ENCODE results near the gene SMIM20.

SMIM20 gene

GRCh38 chr4:25925486-25926201, 11.6 kb downstream of the SMIM20 start:
- peaks cover 24% of the 10 kb centered on the region for H3K36me3 Mint-ChIP-seq (ENCODE audit: low read depth)
- H3K9me3 Mint-ChIP-seq = no peaks in the 10 kb centered on the region
- no peak overlapping the region for H3K27ac Mint-ChIP-seq
- peak; percentile 51 for DNase-seq
- TF ChIP-seq, protein P1, sequence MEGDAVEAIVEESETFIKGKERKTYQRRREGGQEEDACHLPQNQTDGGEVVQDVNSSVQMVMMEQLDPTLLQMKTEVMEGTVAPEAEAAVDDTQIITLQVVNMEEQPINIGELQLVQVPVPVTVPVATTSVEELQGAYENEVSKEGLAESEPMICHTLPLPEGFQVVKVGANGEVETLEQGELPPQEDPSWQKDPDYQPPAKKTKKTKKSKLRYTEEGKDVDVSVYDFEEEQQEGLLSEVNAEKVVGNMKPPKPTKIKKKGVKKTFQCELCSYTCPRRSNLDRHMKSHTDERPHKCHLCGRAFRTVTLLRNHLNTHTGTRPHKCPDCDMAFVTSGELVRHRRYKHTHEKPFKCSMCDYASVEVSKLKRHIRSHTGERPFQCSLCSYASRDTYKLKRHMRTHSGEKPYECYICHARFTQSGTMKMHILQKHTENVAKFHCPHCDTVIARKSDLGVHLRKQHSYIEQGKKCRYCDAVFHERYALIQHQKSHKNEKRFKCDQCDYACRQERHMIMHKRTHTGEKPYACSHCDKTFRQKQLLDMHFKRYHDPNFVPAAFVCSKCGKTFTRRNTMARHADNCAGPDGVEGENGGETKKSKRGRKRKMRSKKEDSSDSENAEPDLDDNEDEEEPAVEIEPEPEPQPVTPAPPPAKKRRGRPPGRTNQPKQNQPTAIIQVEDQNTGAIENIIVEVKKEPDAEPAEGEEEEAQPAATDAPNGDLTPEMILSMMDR (IDR thresholded peaks at IDR 0.05) = peak; percentile 61
- H3K27me3 Mint-ChIP-seq (ENCODE audit: low read depth, poor library complexity) = peaks cover 4% of the 10 kb centered on the region
- no peak overlapping the region for H3K4me3 Mint-ChIP-seq
- peaks cover 31% of the 10 kb centered on the region for H3K4me1 Mint-ChIP-seq

DNA sequence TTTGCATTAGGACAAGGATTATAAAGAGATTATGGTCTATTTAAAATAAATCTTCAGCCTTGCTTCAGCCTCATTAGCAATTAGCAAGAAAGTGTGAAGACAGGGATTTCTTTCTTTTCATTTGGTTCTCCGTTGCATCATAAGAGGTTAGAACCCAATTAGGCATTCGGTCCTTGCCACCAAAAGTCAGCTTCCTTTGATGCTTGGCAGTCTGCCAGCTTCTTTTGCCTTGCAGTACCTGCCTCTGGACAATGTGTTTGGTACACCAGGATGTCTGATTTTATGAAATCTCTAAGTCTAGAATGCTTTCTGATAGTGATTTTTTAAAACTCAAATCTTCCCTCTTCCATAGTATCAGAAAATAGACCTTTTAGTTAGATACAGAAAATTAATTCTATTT, 12.4 kb downstream of the SMIM20 start:
- Mint-ChIP-seq H3K4me1 (peaks cover 26% of the 10 kb centered on the region), H3K27me3 (ENCODE audit: low read depth, poor library complexity) (peaks cover 4% of the 10 kb centered on the region), H3K4me3 (no peak overlapping the region), H3K36me3 (ENCODE audit: low read depth) (peaks cover 19% of the 10 kb centered on the region), H3K9me3 (no peaks in the 10 kb centered on the region), H3K27ac (no peak overlapping the region)
- no peak for DNase-seq
- TF ChIP-seq, protein P1 (IDR thresholded peaks at IDR 0.05) = no peak

DNA sequence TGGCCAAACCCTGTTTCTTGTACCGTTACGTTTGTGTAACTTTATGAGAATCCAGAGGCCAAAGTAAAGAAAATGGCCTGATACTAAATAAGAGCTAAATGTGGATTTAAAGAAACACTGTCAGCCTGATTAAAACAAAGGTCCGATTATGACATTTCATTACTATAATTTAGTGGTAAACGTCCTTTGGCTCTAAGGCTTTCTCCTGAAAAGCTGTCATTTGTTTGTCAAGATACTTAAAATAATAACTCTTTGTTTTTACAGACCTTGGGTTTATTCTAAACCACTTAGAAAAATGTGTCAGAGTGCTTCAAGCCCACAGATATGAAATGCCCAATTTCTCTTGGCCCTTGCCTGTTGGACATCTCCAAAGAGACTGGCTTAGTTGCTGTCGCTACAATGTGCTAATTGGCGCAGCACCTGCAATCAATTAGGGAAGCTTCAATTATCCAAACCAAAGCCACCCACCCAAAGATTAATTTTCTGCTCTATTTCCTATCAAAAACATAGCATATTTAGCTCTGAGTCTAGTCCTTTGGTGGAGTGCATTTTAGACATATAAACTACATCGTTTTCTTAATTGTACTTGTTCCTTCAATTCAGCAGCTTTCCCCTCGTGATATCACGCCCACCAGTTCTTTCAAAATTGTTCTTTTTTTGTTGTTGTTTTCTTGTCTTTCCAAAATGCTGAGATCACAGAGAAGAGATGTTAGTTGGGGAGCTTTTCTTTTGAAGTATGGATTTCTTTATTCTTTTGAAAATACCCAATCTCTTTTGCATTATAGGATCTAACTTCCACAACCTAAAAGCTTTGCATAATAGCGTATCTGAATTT, 13.6 kb downstream of the SMIM20 start:
- peaks cover 19% of the 10 kb centered on the region for H3K36me3 Mint-ChIP-seq (ENCODE audit: low read depth)
- peaks cover under 1% of the 10 kb centered on the region for H3K27me3 Mint-ChIP-seq (ENCODE audit: low read depth, poor library complexity)
- no peaks in the 10 kb centered on the region for H3K9me3 Mint-ChIP-seq
- H3K4me3 Mint-ChIP-seq = no peak overlapping the region
- TF ChIP-seq, protein P1 (IDR thresholded peaks at IDR 0.05) = no peak
- no peak overlapping the region for H3K27ac Mint-ChIP-seq
- no peak for DNase-seq
- H3K4me1 Mint-ChIP-seq = peaks cover 26% of the 10 kb centered on the region

DNA sequence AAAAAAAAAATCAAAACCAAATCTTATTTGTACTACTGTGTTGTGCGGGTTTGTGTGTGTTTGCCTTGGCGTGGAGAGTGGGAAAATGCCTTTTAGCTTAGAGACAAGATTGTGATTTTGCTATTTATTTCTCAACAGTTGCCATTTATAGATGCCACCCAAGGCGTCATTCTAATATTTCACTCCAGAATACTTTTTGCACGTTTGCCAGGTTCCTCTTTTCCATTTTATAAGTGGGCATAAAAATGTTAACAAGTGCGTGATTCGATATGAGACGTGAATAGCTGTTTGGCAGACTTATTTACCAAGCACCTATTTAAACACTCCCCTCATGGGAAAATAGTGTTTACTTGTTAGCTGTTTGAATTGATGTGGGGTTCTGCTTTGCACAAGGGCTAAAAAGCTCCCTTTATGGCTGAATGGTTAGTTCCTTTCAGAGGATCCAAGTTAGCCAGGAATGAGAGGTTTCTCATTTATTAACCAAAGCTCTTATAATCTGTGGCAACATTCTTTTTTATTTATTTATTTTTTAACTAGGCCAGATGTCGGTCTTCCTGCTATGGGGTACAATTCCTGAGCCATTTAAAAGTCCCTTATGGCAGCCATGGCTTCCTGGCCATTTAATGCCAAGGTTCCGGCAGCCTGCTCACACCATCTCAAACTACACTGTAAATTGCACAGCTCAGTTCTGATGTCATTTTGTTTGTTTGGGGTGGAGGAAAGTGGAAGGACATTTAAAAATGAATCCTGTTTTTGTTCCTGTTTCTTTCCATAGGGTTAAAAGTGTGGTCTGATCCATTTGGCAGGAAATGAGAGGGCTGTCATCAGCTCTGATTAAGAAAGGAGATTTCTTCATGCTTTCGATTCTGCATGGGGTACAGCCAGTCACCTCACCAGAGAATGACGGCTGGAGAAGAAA, 14.6 kb downstream of the SMIM20 start:
- Mint-ChIP-seq H3K4me1 (peaks cover 15% of the 10 kb centered on the region), H3K27ac (peak overlapping the region; percentile 53)

GRCh38 chr4:25929298-25929686, 15.3 kb downstream of the SMIM20 start:
- DNase-seq = no peak
- TF ChIP-seq, protein P1 (IDR thresholded peaks at IDR 0.05) = no peak
- no peaks in the 10 kb centered on the region for H3K27me3 Mint-ChIP-seq (ENCODE audit: low read depth, poor library complexity)
- H3K36me3 Mint-ChIP-seq (ENCODE audit: low read depth) = peaks cover 19% of the 10 kb centered on the region
- H3K9me3 Mint-ChIP-seq = no peaks in the 10 kb centered on the region
- H3K27ac Mint-ChIP-seq = peak overlapping the region; percentile 53
- no peak overlapping the region for H3K4me3 Mint-ChIP-seq
- peaks cover 10% of the 10 kb centered on the region for H3K4me1 Mint-ChIP-seq

More for the DNA sequence above, 14.6 kb downstream of the SMIM20 start:
- H3K9me3 Mint-ChIP-seq = no peaks in the 10 kb centered on the region
- H3K27me3 Mint-ChIP-seq (ENCODE audit: low read depth, poor library complexity) = no peaks in the 10 kb centered on the region
- H3K36me3 Mint-ChIP-seq (ENCODE audit: low read depth) = peaks cover 19% of the 10 kb centered on the region
- no peak overlapping the region for H3K4me3 Mint-ChIP-seq
- TF ChIP-seq, protein P1 (IDR thresholded peaks at IDR 0.05) = no peak
- DNase-seq = no peak

Data from nephron progenitor cell (in vitro differentiated cells).